T-helper 1 cell treated with Interleukin-12 subunit alpha and Interleukin-12 subunit beta and Interleukin-4 antibody, amounts not matched to agents 30 μg/mL and 1 μg/mL, for 36 hours (primary cell): Measurements from ENCODE around the gene ETNK2.
A peak's percentile ranks its signal among the peaks of the same experiment; 100 is the strongest.

ENCODE experiments used
- H3K27ac Mint-ChIP-seq: one replicate; pipeline ENCODE4 v1.8.0; 2021; ENCODE audit warnings: mild to moderate bottlenecking, mixed read lengths
- H3K27me3 Mint-ChIP-seq: one replicate; pipeline ENCODE4 v1.8.0; 2021; ENCODE audit warnings: low read depth, mixed read lengths
- H3K36me3 Mint-ChIP-seq: one replicate; pipeline ENCODE4 v1.8.0; 2021; ENCODE audit warnings: low read depth, mixed read lengths
- H3K4me1 Mint-ChIP-seq: one replicate; pipeline ENCODE4 v1.8.0; 2021; ENCODE audit warnings: low read depth, mixed read lengths
- H3K4me3 Mint-ChIP-seq: one replicate; pipeline ENCODE4 v1.8.0; 2021; ENCODE audit warnings: mild to moderate bottlenecking, moderate library complexity, mixed read lengths
- H3K9me3 Mint-ChIP-seq: one replicate; pipeline ENCODE4 v1.8.0; 2021; ENCODE audit warnings: mixed read lengths

ETNK2 gene

GRCh38 chr1:204128964-204129896 lies 22.6 kb downstream of the ETNK2 start:
- Mint-ChIP-seq H3K36me3 (no peaks in the 10 kb centered on the region), H3K4me3 (no peak overlapping the region), H3K4me1 (peaks cover 3% of the 10 kb centered on the region), H3K27me3 (no peaks in the 10 kb centered on the region), H3K27ac (peak overlapping the region; percentile 24), H3K9me3 (no peaks in the 10 kb centered on the region)

GRCh38 chr1:204128464-204128963 lies 23.3 kb downstream of the ETNK2 start:
- peaks cover 3% of the 10 kb centered on the region for H3K4me1 Mint-ChIP-seq
- H3K4me3 Mint-ChIP-seq, result no peak overlapping the region
- H3K9me3 Mint-ChIP-seq, result no peaks in the 10 kb centered on the region
- H3K27me3 Mint-ChIP-seq, result no peaks in the 10 kb centered on the region
- peak overlapping the region; percentile 16 for H3K27ac Mint-ChIP-seq
- no peaks in the 10 kb centered on the region for H3K36me3 Mint-ChIP-seq

GRCh38 chr1:204127597-204128242 lies 24.1 kb downstream of the ETNK2 start:
- Mint-ChIP-seq H3K27ac (no peak overlapping the region), H3K9me3 (no peaks in the 10 kb centered on the region), H3K4me3 (no peak overlapping the region), H3K27me3 (no peaks in the 10 kb centered on the region), H3K4me1 (peaks cover 3% of the 10 kb centered on the region), H3K36me3 (no peaks in the 10 kb centered on the region)

GRCh38 chr1:204126956-204127355 lies 24.9 kb downstream of the ETNK2 start:
- no peaks in the 10 kb centered on the region for H3K36me3 Mint-ChIP-seq
- H3K9me3 Mint-ChIP-seq, result no peaks in the 10 kb centered on the region
- H3K27ac Mint-ChIP-seq, result no peak overlapping the region
- no peak overlapping the region for H3K4me3 Mint-ChIP-seq
- no peaks in the 10 kb centered on the region for H3K27me3 Mint-ChIP-seq
- peaks cover 3% of the 10 kb centered on the region for H3K4me1 Mint-ChIP-seq

- H3K4me1 Mint-ChIP-seq, result peaks cover 3% of the 10 kb centered on the region
- no peak overlapping the region for H3K4me3 Mint-ChIP-seq
- no peak overlapping the region for H3K27ac Mint-ChIP-seq
These were observed 25.5 kb downstream of the ETNK2 start for GRCh38 chr1:204126386-204126785.

GRCh38 chr1:204125759-204126351 lies 26.0 kb downstream of the ETNK2 start:
- H3K4me3 Mint-ChIP-seq, result no peak overlapping the region

More at GRCh38 chr1:204126386-204126785, 25.5 kb downstream of the ETNK2 start:
- no peaks in the 10 kb centered on the region for H3K9me3 Mint-ChIP-seq
- no peaks in the 10 kb centered on the region for H3K27me3 Mint-ChIP-seq
- H3K36me3 Mint-ChIP-seq, result no peaks in the 10 kb centered on the region

GRCh38 chr1:204124639-204125038 lies 27.2 kb downstream of the ETNK2 start:
- Mint-ChIP-seq H3K27ac (no peak overlapping the region), H3K4me1 (peaks cover 3% of the 10 kb centered on the region), H3K4me3 (no peak overlapping the region), H3K27me3 (no peaks in the 10 kb centered on the region), H3K36me3 (no peaks in the 10 kb centered on the region), H3K9me3 (no peaks in the 10 kb centered on the region)

More at GRCh38 chr1:204125759-204126351, 26.0 kb downstream of the ETNK2 start:
- H3K36me3 Mint-ChIP-seq, result no peaks in the 10 kb centered on the region
- no peak overlapping the region for H3K27ac Mint-ChIP-seq
- no peaks in the 10 kb centered on the region for H3K9me3 Mint-ChIP-seq
- H3K27me3 Mint-ChIP-seq, result no peaks in the 10 kb centered on the region
- peaks cover 3% of the 10 kb centered on the region for H3K4me1 Mint-ChIP-seq

GRCh38 chr1:204123376-204123775 lies 28.5 kb downstream of the ETNK2 start:
- no peak overlapping the region for H3K27ac Mint-ChIP-seq
- H3K4me3 Mint-ChIP-seq, result no peak overlapping the region
- H3K4me1 Mint-ChIP-seq, result no peaks in the 10 kb centered on the region
- no peaks in the 10 kb centered on the region for H3K9me3 Mint-ChIP-seq
- no peaks in the 10 kb centered on the region for H3K27me3 Mint-ChIP-seq
- no peaks in the 10 kb centered on the region for H3K36me3 Mint-ChIP-seq

GRCh38 chr1:204121840-204122555 lies 29.8 kb downstream of the ETNK2 start:
- no peaks in the 10 kb centered on the region for H3K9me3 Mint-ChIP-seq
- H3K36me3 Mint-ChIP-seq, result no peaks in the 10 kb centered on the region
- H3K4me1 Mint-ChIP-seq, result no peaks in the 10 kb centered on the region
- no peaks in the 10 kb centered on the region for H3K27me3 Mint-ChIP-seq
- H3K27ac Mint-ChIP-seq, result no peak overlapping the region
- H3K4me3 Mint-ChIP-seq, result no peak overlapping the region

- Mint-ChIP-seq H3K4me1 (no peaks in the 10 kb centered on the region), H3K36me3 (no peaks in the 10 kb centered on the region), H3K4me3 (no peak overlapping the region), H3K27ac (no peak overlapping the region), H3K9me3 (no peaks in the 10 kb centered on the region), H3K27me3 (no peaks in the 10 kb centered on the region)
These were observed 35.3 kb downstream of the ETNK2 start for GRCh38 chr1:204116539-204116938.

GRCh38 chr1:204115116-204115515 lies 36.7 kb downstream of the ETNK2 start:
- H3K4me3 Mint-ChIP-seq, result no peak overlapping the region
- no peaks in the 10 kb centered on the region for H3K36me3 Mint-ChIP-seq
- no peaks in the 10 kb centered on the region for H3K27me3 Mint-ChIP-seq
- no peak overlapping the region for H3K27ac Mint-ChIP-seq
- no peaks in the 10 kb centered on the region for H3K9me3 Mint-ChIP-seq
- H3K4me1 Mint-ChIP-seq, result no peaks in the 10 kb centered on the region

GRCh38 chr1:204114606-204115005 lies 37.2 kb downstream of the ETNK2 start:
- H3K36me3 Mint-ChIP-seq, result no peaks in the 10 kb centered on the region
- H3K4me3 Mint-ChIP-seq, result no peak overlapping the region
- H3K27ac Mint-ChIP-seq, result no peak overlapping the region
- no peaks in the 10 kb centered on the region for H3K27me3 Mint-ChIP-seq
- H3K9me3 Mint-ChIP-seq, result no peaks in the 10 kb centered on the region
- H3K4me1 Mint-ChIP-seq, result no peaks in the 10 kb centered on the region

GRCh38 chr1:204113896-204114295 lies 37.9 kb downstream of the ETNK2 start:
- H3K36me3 Mint-ChIP-seq, result no peaks in the 10 kb centered on the region
- no peak overlapping the region for H3K4me3 Mint-ChIP-seq
- H3K4me1 Mint-ChIP-seq, result no peaks in the 10 kb centered on the region
- no peaks in the 10 kb centered on the region for H3K27me3 Mint-ChIP-seq
- H3K27ac Mint-ChIP-seq, result no peak overlapping the region
- H3K9me3 Mint-ChIP-seq, result no peaks in the 10 kb centered on the region
